A549 (cell line): ENCODE measurements around the gene ATP8A1.

ENCODE experiments used
- CTCF ChIP-seq: fragments of >200 bp; sonication (Bioruptor Twin); formaldehyde crosslinking; IDR thresholded peaks from 3 replicates; pipeline ENCODE4 v1.5.1; 2016
- EP300 ChIP-seq, 2 experiments: fragments of >200 bp; sonication (Bioruptor Twin); formaldehyde crosslinking; IDR thresholded peaks; 2 replicates in 1 of 2; 3 replicates in 1 of 2; pipeline ENCODE4 v1.6.1; 2016 to 2017

GRCh38 chr4:42646013-42646784 lies 10.7 kb downstream of the ATP8A1 start:
- no peak for TF ChIP-seq CTCF
- no peak for TF ChIP-seq EP300 (IDR thresholded peaks at IDR 0.05)
